ENCODE data around the gene TTLL9. TPM values are rescaled to one million over a fixed set of nuclear protein-coding genes. Genes with fewer than 3 reads are reported as not detected.

TTLL9 gene
- total RNA-seq, 2 donors from 2014 or later, result not detected

GRCh38 chr20:31857861-31858759, 12.3 kb upstream of the TTLL9 start:
- no peaks in the 10 kb centered on the region for H3K9me3 Mint-ChIP-seq
- peaks cover 5% of the 10 kb centered on the region for H3K4me1 Mint-ChIP-seq (ENCODE audit: low read depth)
- H3K27ac Mint-ChIP-seq, result no peak overlapping the region
- H3K27me3 Mint-ChIP-seq (ENCODE audit: low read depth), result peaks cover 30% of the 10 kb centered on the region
- no peaks in the 10 kb centered on the region for H3K36me3 Mint-ChIP-seq (ENCODE audit: insufficient read depth in 2 of 2)
- H3K4me3 Mint-ChIP-seq, result no peak overlapping the region
- no peak for DNase-seq
- no peak for ATAC-seq (replicated peaks in 1 of 2)

DNA sequence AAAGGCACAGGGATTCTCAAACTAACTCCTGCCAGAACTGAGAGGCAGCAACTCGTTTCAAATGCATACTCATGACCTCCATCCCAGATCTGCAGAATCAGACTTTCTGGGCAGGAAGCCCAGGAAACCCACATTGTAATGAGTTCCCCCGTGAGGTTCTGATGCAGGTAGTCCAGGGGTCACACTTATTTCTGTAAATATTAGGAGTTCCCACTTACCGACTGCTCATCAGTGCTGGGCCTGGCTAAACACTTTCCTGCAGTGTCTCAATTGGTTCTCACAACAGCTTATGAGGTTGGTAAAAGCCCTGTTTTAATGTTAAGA, 11.7 kb upstream of the TTLL9 start:
- Mint-ChIP-seq H3K27ac (no peak overlapping the region), H3K4me3 (no peak overlapping the region), H3K4me1 (ENCODE audit: low read depth) (peaks cover 5% of the 10 kb centered on the region), H3K27me3 (ENCODE audit: low read depth) (peaks cover 30% of the 10 kb centered on the region), H3K36me3 (ENCODE audit: insufficient read depth in 2 of 2) (no peaks in the 10 kb centered on the region), H3K9me3 (no peaks in the 10 kb centered on the region)
- no peak for ATAC-seq (replicated peaks in 1 of 2)
- no peak for DNase-seq

DNA sequence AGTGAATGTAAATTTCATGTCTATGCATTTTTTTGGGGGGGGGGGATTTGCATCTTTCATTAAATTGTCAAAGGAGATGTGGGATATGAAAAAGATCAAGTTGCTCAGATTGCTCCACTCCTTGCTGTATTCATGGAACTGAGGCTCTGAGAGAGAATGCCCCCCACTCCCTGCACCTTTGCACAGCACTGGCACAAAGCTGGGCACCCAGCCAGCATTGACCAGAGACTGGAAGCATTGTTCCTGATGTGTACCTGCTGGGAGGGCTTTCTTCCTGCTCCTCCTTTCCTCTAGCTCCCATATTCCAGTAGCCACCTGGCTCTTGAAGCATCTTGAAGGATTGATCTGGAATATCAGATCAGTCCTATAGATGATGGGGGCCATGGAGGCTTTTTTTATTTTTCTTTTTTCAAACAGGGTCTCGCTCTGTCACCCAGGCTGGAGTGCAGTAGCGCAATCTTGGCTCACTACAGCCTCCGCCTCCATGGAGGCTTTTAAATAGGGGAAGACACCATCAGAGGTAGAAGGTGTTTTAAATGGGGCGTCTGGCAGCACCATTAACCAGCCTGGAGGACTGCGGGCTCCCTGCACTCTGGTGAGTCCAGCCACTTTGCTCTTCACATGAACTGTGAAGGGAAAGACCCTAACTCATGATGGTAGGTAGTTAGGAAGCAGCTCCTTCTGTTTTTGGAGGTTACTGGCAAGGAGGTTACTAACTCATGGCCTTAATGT, 11.0 kb upstream of the TTLL9 start:
- H3K27ac Mint-ChIP-seq, result no peak overlapping the region
- peaks cover 5% of the 10 kb centered on the region for H3K4me1 Mint-ChIP-seq (ENCODE audit: low read depth)
- no peaks in the 10 kb centered on the region for H3K9me3 Mint-ChIP-seq
- H3K4me3 Mint-ChIP-seq, result no peak overlapping the region
- ATAC-seq (replicated peaks in 1 of 2), result no peak
- peaks cover 30% of the 10 kb centered on the region for H3K27me3 Mint-ChIP-seq (ENCODE audit: low read depth)
- DNase-seq, result no peak
- H3K36me3 Mint-ChIP-seq (ENCODE audit: insufficient read depth in 2 of 2), result no peaks in the 10 kb centered on the region

DNA sequence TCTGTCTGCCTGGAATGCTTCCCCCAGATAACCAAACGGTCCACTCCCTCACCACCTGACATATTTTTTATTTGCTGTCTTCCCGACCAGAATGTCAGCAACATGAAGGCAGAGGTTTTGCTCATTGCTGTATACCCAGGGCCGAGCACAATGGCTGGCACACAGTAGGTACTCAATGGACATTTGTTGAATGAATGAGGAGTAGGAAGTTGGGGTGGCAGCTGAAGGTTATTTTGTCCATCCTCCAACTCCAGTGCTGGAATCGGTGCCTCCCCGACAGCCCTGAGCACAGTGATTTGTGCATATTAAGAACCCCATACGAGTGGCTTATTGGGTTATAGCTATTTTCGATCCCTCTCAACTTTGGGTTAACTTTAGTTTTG, 10.4 kb upstream of the TTLL9 start:
- H3K36me3 Mint-ChIP-seq (ENCODE audit: insufficient read depth in 2 of 2), result no peaks in the 10 kb centered on the region
- H3K9me3 Mint-ChIP-seq, result no peaks in the 10 kb centered on the region
- no peak overlapping the region for H3K27ac Mint-ChIP-seq
- H3K27me3 Mint-ChIP-seq (ENCODE audit: low read depth), result peaks cover 30% of the 10 kb centered on the region
- H3K4me1 Mint-ChIP-seq (ENCODE audit: low read depth), result peaks cover 5% of the 10 kb centered on the region
- no peak overlapping the region for H3K4me3 Mint-ChIP-seq
- DNase-seq (no peak), ATAC-seq (replicated peaks in 1 of 2) (no peak)

DNA sequence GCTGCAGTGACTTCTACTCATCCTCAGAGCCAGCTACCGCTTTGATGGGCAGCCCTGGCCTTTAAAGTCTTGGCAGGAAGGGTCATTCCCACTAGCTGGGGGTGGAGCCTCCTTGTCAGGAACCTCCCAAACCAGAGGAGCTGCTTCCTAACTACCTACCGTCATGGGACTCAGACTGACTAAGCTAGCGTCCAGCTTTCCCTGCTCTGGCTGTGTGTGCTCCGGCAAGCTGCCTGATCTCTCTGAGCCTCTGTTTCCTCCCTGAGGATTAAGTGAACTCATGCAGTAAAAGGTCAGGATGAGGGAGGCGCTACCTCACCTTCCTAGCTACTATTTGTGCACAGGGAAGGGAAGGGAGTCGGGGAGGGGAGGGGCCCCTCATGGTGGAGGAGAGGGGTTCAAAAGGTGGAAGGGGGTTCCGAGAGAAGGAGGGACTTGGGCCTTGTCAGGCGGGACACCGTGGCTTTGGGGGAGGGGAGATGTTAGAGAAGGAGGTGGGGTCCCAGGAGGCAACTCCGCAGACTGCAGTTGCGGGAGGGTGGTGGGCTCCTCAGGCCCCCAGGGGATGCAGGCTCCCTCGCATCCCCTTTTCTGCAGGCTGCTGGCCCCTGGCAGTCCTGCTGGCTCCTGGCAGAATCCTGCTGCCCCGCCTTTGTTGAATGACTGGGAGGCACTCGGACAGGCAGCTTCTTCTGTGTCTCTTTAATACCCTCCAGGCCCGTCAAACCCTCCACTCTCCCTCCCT, 9.9 kb upstream of the TTLL9 start:
- peaks cover 30% of the 10 kb centered on the region for H3K27me3 Mint-ChIP-seq (ENCODE audit: low read depth)
- no peak for DNase-seq
- H3K4me3 Mint-ChIP-seq, result peak overlapping the region; percentile 28 to 55
- no peaks in the 10 kb centered on the region for H3K9me3 Mint-ChIP-seq
- ATAC-seq (replicated peaks in 1 of 2), result no peak
- no peak overlapping the region for H3K27ac Mint-ChIP-seq
- peaks cover 5% of the 10 kb centered on the region for H3K4me1 Mint-ChIP-seq (ENCODE audit: low read depth)
- H3K36me3 Mint-ChIP-seq (ENCODE audit: insufficient read depth in 2 of 2), result no peaks in the 10 kb centered on the region

GRCh38 chr20:31861135-31861384, 9.4 kb upstream of the TTLL9 start:
- Mint-ChIP-seq H3K36me3 (ENCODE audit: insufficient read depth in 2 of 2) (no peaks in the 10 kb centered on the region), H3K27ac (no peak overlapping the region), H3K27me3 (ENCODE audit: low read depth) (peaks cover 30% of the 10 kb centered on the region), H3K4me1 (ENCODE audit: low read depth) (peaks cover 5% of the 10 kb centered on the region), H3K4me3 (peak overlapping the region; percentile 28 to 55), H3K9me3 (no peaks in the 10 kb centered on the region)
- DNase-seq, result no peak
- peak in 1 of 2 donors; percentile 47 for ATAC-seq (replicated peaks in 1 of 2)

GRCh38 chr20:31861385-31862156, 8.9 kb upstream of the TTLL9 start:
- Mint-ChIP-seq H3K4me1 (ENCODE audit: low read depth) (peaks cover 5% of the 10 kb centered on the region), H3K27me3 (ENCODE audit: low read depth) (peaks cover 30% of the 10 kb centered on the region), H3K4me3 (peak overlapping the region; percentile 59 to 81), H3K27ac (no peak overlapping the region), H3K36me3 (ENCODE audit: insufficient read depth in 2 of 2) (no peaks in the 10 kb centered on the region), H3K9me3 (no peaks in the 10 kb centered on the region)
- peak; percentile 89 to 91 for ATAC-seq (replicated peaks in 1 of 2)
- DNase-seq, result peak; percentile 68 to 76

DNA sequence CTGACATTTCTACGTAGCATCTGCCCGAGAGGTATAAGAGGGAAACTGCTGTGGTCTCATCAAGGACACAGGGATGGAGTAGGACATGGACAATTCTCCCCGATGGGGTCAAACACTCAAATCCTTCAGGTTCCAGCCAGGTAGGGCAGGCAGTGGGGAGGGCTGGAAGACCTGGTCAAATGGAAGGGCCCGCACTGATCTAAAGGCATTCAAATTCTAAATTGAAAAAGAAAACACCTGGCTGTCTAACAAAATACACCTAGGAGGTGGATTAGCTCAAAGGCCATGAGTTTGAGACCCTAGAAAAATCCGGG, 8.3 kb upstream of the TTLL9 start:
- no peak overlapping the region for H3K27ac Mint-ChIP-seq
- DNase-seq (no peak), ATAC-seq (replicated peaks in 1 of 2) (no peak)
- no peaks in the 10 kb centered on the region for H3K9me3 Mint-ChIP-seq
- H3K4me1 Mint-ChIP-seq (ENCODE audit: low read depth), result peaks cover 5% of the 10 kb centered on the region
- H3K4me3 Mint-ChIP-seq, result peak overlapping the region; percentile 59 to 81
- H3K36me3 Mint-ChIP-seq (ENCODE audit: insufficient read depth in 2 of 2), result no peaks in the 10 kb centered on the region
- peaks cover 30% of the 10 kb centered on the region for H3K27me3 Mint-ChIP-seq (ENCODE audit: low read depth)

GRCh38 chr20:31862506-31862905, 7.9 kb upstream of the TTLL9 start:
- H3K27ac Mint-ChIP-seq, result no peak overlapping the region
- no peak for ATAC-seq (replicated peaks in 1 of 2)
- H3K27me3 Mint-ChIP-seq (ENCODE audit: low read depth), result peaks cover 30% of the 10 kb centered on the region
- no peaks in the 10 kb centered on the region for H3K9me3 Mint-ChIP-seq
- no peak overlapping the region for H3K4me3 Mint-ChIP-seq
- H3K36me3 Mint-ChIP-seq (ENCODE audit: insufficient read depth in 2 of 2), result no peaks in the 10 kb centered on the region
- no peak for DNase-seq
- H3K4me1 Mint-ChIP-seq (ENCODE audit: low read depth), result peaks cover 5% of the 10 kb centered on the region

- ATAC-seq (replicated peaks in 1 of 2), result no peak
- no peaks in the 10 kb centered on the region for H3K36me3 Mint-ChIP-seq (ENCODE audit: insufficient read depth in 2 of 2)
- peaks cover 4% of the 10 kb centered on the region for H3K4me1 Mint-ChIP-seq (ENCODE audit: low read depth)
- peaks cover 30% of the 10 kb centered on the region for H3K27me3 Mint-ChIP-seq (ENCODE audit: low read depth)
- H3K4me3 Mint-ChIP-seq, result no peak overlapping the region
- no peak overlapping the region for H3K27ac Mint-ChIP-seq
- no peaks in the 10 kb centered on the region for H3K9me3 Mint-ChIP-seq
- no peak for DNase-seq
Observed at GRCh38 chr20:31863296-31864085, 6.9 kb upstream of the TTLL9 start.

DNA sequence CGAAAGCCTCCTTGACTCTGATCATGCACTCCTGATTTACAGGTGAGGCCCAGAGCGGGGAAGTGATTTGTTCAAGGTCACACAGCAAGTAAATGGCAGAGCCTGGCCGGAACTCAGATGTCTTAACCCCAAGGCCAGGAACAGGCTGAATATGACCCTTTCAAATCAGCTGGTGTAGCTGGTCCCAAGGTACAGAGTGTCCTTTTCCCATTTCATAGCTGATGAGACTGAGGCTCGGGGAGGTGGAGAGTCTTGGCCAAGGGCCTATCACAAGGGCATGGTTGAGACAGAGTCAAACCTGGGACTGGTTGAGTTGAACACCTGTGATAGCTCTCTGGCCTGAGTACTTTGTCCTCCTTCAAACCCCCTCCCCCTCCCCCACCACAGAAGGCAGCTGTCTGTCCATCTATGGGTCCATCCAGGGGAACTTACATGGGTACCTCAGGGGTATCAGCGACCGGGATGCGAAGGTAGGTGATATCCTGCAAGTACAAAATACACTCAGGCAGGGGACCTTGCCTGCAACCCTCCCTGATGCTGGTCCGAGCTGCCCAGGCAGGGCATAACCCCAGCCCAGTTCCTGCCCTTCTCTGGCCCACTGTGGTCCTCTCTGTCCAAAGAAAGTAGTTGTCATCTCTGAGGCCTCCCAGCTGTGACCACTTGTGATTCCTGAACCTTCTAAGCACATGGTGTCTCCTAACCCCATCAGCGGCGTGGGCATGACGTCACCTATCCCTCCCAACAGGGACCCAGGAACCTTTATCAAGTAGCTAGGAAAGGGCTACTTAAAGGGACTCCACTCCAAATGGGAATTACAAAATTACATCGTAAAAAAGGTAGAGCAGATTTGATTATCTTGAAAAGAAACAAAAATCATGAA, 5.7 kb upstream of the TTLL9 start:
- Mint-ChIP-seq H3K27ac (no peak overlapping the region), H3K9me3 (no peaks in the 10 kb centered on the region), H3K4me1 (ENCODE audit: low read depth) (peaks cover 4% of the 10 kb centered on the region), H3K36me3 (ENCODE audit: insufficient read depth in 2 of 2) (peaks cover under 1 to 1% of the 10 kb centered on the region in 2 donors), H3K27me3 (ENCODE audit: low read depth) (peaks cover 26% of the 10 kb centered on the region), H3K4me3 (no peak overlapping the region)
- DNase-seq (no peak), ATAC-seq (replicated peaks in 1 of 2) (no peak)

GRCh38 chr20:31866221-31866620, 4.2 kb upstream of the TTLL9 start:
- H3K4me3 Mint-ChIP-seq, result no peak overlapping the region
- H3K27ac Mint-ChIP-seq, result no peak overlapping the region
- H3K27me3 Mint-ChIP-seq (ENCODE audit: low read depth), result peaks cover 27% of the 10 kb centered on the region
- H3K36me3 Mint-ChIP-seq (ENCODE audit: insufficient read depth in 2 of 2), result peaks cover 3% of the 10 kb centered on the region in 2 donors
- peaks cover 13% of the 10 kb centered on the region for H3K4me1 Mint-ChIP-seq (ENCODE audit: low read depth)
- no peak for DNase-seq
- no peak for ATAC-seq (replicated peaks in 1 of 2)
- H3K9me3 Mint-ChIP-seq, result no peaks in the 10 kb centered on the region
